ENCODE measurements around the gene TBC1D22B. TPM values are rescaled to one million over a fixed set of nuclear protein-coding genes. Genes with fewer than 3 reads are reported as not detected.

TBC1D22B gene
- total RNA-seq, 1 experiment from 2014 or later, result 12.9 TPM

GRCh38 chr6:37284781-37285180 is 27.2 kb downstream of the TBC1D22B start:
- no peaks in the 10 kb centered on the region for H3K23me2 ChIP-seq (ENCODE audit: insufficient read length, low read depth, low read length, poor library complexity, severe bottlenecking)
- no peak overlapping the region for H2BK5ac ChIP-seq (ENCODE audit: insufficient read length, low read length)
- no peaks in the 10 kb centered on the region for H3K27me3 ChIP-seq (ENCODE audit: insufficient read depth, low read length)
- H3K27ac ChIP-seq (ENCODE audit: insufficient read length, low read depth, low read length), result no peak overlapping the region
- H3K4me2 ChIP-seq (ENCODE audit: insufficient read depth, insufficient read length, low read length), result no peak overlapping the region
- H3K4ac ChIP-seq (ENCODE audit: low read depth, low read length), result no peak overlapping the region
- H3K18ac ChIP-seq (ENCODE audit: insufficient read length, low read depth, low read length), result no peak overlapping the region
- H3K9ac ChIP-seq (ENCODE audit: extremely low read depth, insufficient read length, low read length), result no peak overlapping the region
- TF ChIP-seq CTCF (conservative IDR thresholded peaks at IDR 0.05), result no peak
- H3K9me3 ChIP-seq (ENCODE audit: control insufficient read depth, low read depth, low read length), result no peaks in the 10 kb centered on the region
- no peaks in the 10 kb centered on the region for H3K79me1 ChIP-seq (ENCODE audit: insufficient read depth, low read depth, low read length, poor library complexity, severe bottlenecking)
- no peak overlapping the region for H2BK120ac ChIP-seq (ENCODE audit: low read depth, low read length, poor library complexity, severe bottlenecking)
- Mint-ChIP-seq H3K4me3 (no peak overlapping the region), H3K4me1 (no peaks in the 10 kb centered on the region), H3K27me3 (ENCODE audit: low read depth) (no peaks in the 10 kb centered on the region), H3K9me3 (no peaks in the 10 kb centered on the region), H3K36me3 (ENCODE audit: insufficient read depth in 1 of 3, low read depth in 3 of 3) (peaks cover 24 to 58% (median 55%) of the 10 kb centered on the region in 3 experiments; a peak in 6 of 7 replicates), H3K27ac (no peak overlapping the region)
- H4K20me1 ChIP-seq (ENCODE audit: control insufficient read depth, insufficient read depth, insufficient read length), result no peaks in the 10 kb centered on the region
- H3K56ac ChIP-seq (ENCODE audit: insufficient read length, low read depth, low read length), result no peak overlapping the region
- no peak overlapping the region for H2BK20ac ChIP-seq (ENCODE audit: low read depth, low read length, poor library complexity, severe bottlenecking)
- H2BK12ac ChIP-seq (ENCODE audit: insufficient read length, low read depth, low read length), result no peak overlapping the region
- no peak overlapping the region for H3K14ac ChIP-seq (ENCODE audit: insufficient read depth, low read length)
- no peak overlapping the region for H2AFZ ChIP-seq (ENCODE audit: low read length)
- H3K4me1 ChIP-seq (ENCODE audit: insufficient read depth, low read length), result no peaks in the 10 kb centered on the region
- H2BK15ac ChIP-seq (ENCODE audit: low read depth, low read length), result no peak overlapping the region
- H4K91ac ChIP-seq (ENCODE audit: insufficient read length, low read depth, low read length), result no peak overlapping the region
- no peak overlapping the region for H4K8ac ChIP-seq (replicated peaks; ENCODE audit: insufficient read length, low read depth, low read length)
- H3K79me2 ChIP-seq (ENCODE audit: insufficient read depth, low read length), result no peaks in the 10 kb centered on the region
- H2AK5ac ChIP-seq (ENCODE audit: insufficient read length, low read length), result no peak overlapping the region
- no peak for DNase-seq
- H3T11ph ChIP-seq (ENCODE audit: low read length), result no peak overlapping the region
- H4K5ac ChIP-seq (ENCODE audit: insufficient read length, low read depth, low read length), result no peak overlapping the region
- WGBS (ENCODE audit: extremely low coverage, insufficient read length, low lambda C conversion rate), result no CpG with 5 or more reads among the region's 4 CpGs
- H3K23ac ChIP-seq (ENCODE audit: insufficient read length, low read depth, low read length), result no peak overlapping the region
